Liver (tissue), 3 donors: ENCODE results near the gene ROBO4.

Experiments used
- ATF3 ChIP-seq: IDR thresholded peaks from 2 replicates; pipeline ENCODE4 v1.6.1; 2016; ENCODE audit warnings: antibody characterized with exemption
- EGR1 ChIP-seq, 2 donors: IDR thresholded peaks; 2 replicates each; pipeline ENCODE4 v1.6.1; 2016 to 2018; ENCODE audit warnings: antibody characterized with exemption in 2 of 2, low read depth in 2 of 2
- REST ChIP-seq: IDR thresholded peaks from 2 replicates; pipeline ENCODE4 v1.6.1; 2016; ENCODE audit warnings: antibody characterized with exemption, mild to moderate bottlenecking
- YY1 ChIP-seq: IDR thresholded peaks from 2 replicates; pipeline ENCODE4 v1.6.1; 2016; ENCODE audit warnings: antibody characterized with exemption, mild to moderate bottlenecking
- TF ChIP-seq, protein P1 (sequence below): fragments of 150-350 bp; IDR thresholded peaks from 2 replicates; pipeline ENCODE4 v1.5.1; 2017; ENCODE audit warnings: improper control_type of control experiment, low read depth, low read length; ENCODE audit not compliant: missing input control
- TF ChIP-seq, protein P2 (sequence below): IDR thresholded peaks from 2 replicates; pipeline ENCODE4 v1.6.1; 2016; ENCODE audit warnings: antibody characterized with exemption
- donor health status: healthy.
- donor health status: healthy.

DNA sequence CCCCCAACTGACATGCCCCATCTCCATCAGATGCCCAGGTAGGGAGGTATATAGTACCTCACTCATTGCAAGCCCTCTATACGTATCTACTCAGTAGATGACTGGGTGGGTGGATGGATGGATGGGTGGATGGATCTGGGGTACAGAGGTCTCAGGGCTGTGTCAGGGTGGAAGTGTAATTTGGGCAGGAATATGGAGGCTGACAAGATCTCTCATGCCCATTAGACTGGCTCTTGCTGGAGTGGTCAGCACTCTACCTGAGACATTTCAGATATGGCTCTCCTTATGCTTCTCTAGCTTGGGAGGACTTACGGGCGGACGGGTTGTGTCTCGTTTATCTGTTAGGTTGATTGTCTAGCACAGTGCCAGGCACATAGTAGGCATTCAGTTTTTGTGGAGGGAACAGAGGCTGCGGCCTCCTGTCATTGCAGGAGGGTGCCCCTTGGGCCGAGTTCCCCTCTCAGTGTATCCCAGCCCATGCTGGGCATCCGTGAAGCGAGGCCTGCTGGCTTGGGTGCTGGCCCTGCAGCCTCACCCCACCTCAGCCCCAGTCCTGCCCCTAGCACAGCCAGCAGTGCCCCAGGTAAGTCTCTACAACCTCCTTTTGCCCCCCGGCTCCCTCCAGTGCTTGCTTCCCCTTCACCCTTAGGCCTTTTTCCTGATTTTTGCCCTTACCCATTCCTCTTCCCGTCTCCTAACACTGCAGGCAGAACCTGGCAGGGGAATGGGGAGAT is 18.7 kb downstream of the ROBO4 start:
- TF ChIP-seq, protein P1, sequence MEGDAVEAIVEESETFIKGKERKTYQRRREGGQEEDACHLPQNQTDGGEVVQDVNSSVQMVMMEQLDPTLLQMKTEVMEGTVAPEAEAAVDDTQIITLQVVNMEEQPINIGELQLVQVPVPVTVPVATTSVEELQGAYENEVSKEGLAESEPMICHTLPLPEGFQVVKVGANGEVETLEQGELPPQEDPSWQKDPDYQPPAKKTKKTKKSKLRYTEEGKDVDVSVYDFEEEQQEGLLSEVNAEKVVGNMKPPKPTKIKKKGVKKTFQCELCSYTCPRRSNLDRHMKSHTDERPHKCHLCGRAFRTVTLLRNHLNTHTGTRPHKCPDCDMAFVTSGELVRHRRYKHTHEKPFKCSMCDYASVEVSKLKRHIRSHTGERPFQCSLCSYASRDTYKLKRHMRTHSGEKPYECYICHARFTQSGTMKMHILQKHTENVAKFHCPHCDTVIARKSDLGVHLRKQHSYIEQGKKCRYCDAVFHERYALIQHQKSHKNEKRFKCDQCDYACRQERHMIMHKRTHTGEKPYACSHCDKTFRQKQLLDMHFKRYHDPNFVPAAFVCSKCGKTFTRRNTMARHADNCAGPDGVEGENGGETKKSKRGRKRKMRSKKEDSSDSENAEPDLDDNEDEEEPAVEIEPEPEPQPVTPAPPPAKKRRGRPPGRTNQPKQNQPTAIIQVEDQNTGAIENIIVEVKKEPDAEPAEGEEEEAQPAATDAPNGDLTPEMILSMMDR: no peak
- TF ChIP-seq, protein P2, sequence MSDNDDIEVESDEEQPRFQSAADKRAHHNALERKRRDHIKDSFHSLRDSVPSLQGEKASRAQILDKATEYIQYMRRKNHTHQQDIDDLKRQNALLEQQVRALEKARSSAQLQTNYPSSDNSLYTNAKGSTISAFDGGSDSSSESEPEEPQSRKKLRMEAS: no peak
- no peak for TF ChIP-seq EGR1 (IDR thresholded peaks at IDR 0.05; ENCODE audit: low read depth in 2 of 2)
- no peak for TF ChIP-seq REST
- no peak for TF ChIP-seq ATF3
- no peak for TF ChIP-seq YY1
